ENCODE measurements around the gene YPEL5. TPM values are rescaled to one million over a fixed set of nuclear protein-coding genes. Genes with fewer than 3 reads are reported as not detected.

YPEL5 gene
- total RNA-seq, 1 experiment from 2014 or later = 50.9 TPM

- H3K36me3 ChIP-seq (ENCODE audit: control insufficient read depth, insufficient read depth, low read length) = no peaks in the 10 kb centered on the region
- intact Hi-C loops (cut with micrococcal nuclease; ENCODE audit: unreplicated experiment) = loop anchor here (5.0 kb wide), 1 partner anchor 363 kb away; no protein-coding TSS in a partner anchor
- no peaks in the 10 kb centered on the region for H3K27me3 ChIP-seq (replicated peaks; ENCODE audit: control insufficient read depth, insufficient read depth, low read length)
- H3K9me3 ChIP-seq = no peaks in the 10 kb centered on the region
- ChIA-PET POLR2A (interaction anchor here (0.6 kb wide), 1 partner anchor 15 kb away, joined by 4 read pairs; no protein-coding TSS in a partner anchor), CTCF (interaction anchor here (0.6 to 3.3 kb wide), 4 partner anchors 15 to 562 kb away, joined by 3 to 20 read pairs (median 12); no protein-coding TSS in a partner anchor)
- Mint-ChIP-seq H3K4me3 (ENCODE audit: unreplicated experiment) (peak overlapping the region; percentile 56), H3K9me3 (ENCODE audit: unreplicated experiment) (no peaks in the 10 kb centered on the region), H3K36me3 (ENCODE audit: insufficient read depth, unreplicated experiment) (peaks cover 6% of the 10 kb centered on the region), H3K27me3 (ENCODE audit: insufficient read depth, unreplicated experiment) (no peaks in the 10 kb centered on the region), H3K27ac (ENCODE audit: unreplicated experiment) (peak overlapping the region; percentile 34), H3K4me1 (ENCODE audit: low read depth, unreplicated experiment) (peaks cover 29% of the 10 kb centered on the region)
- no peak for TF ChIP-seq CTCF (IDR thresholded peaks at IDR 0.05; ENCODE audit: insufficient read depth in 1 of 2, low read depth in 1 of 2, low read length in 1 of 2, severe bottlenecking in 1 of 2, unreplicated experiment in 1 of 2)
- H3K4me3 ChIP-seq (ENCODE audit: low read depth, low read length) = no peak overlapping the region
- no TSS peak for BruUV-seq (replicated peaks)
- peaks cover 38% of the 10 kb centered on the region for H3K4me1 ChIP-seq
- peak; percentile 61 to 62 for DNase-seq
These were observed 2.7 kb downstream of the YPEL5 start for GRCh38 chr2:30149513-30149912.

- Histone ChIP-seq H3K4me1 (peaks cover 40% of the 10 kb centered on the region), H3K9me3 (no peaks in the 10 kb centered on the region), H3K27me3 (replicated peaks; ENCODE audit: control insufficient read depth, insufficient read depth, low read length) (no peaks in the 10 kb centered on the region), H3K36me3 (ENCODE audit: control insufficient read depth, insufficient read depth, low read length) (no peaks in the 10 kb centered on the region), H3K4me3 (ENCODE audit: low read depth, low read length) (no peak overlapping the region)
- Mint-ChIP-seq H3K36me3 (ENCODE audit: insufficient read depth, unreplicated experiment) (peaks cover 6% of the 10 kb centered on the region), H3K9me3 (ENCODE audit: unreplicated experiment) (no peaks in the 10 kb centered on the region), H3K4me3 (ENCODE audit: unreplicated experiment) (peak overlapping the region; percentile 56), H3K27ac (ENCODE audit: unreplicated experiment) (no peak overlapping the region), H3K27me3 (ENCODE audit: insufficient read depth, unreplicated experiment) (no peaks in the 10 kb centered on the region), H3K4me1 (ENCODE audit: low read depth, unreplicated experiment) (peaks cover 29% of the 10 kb centered on the region)
- ChIA-PET POLR2A (no interaction called here), CTCF (interaction anchor here (0.6 to 3.3 kb wide), 4 partner anchors 15 to 562 kb away, joined by 3 to 20 read pairs (median 12); no protein-coding TSS in a partner anchor)
- DNase-seq = no peak
- intact Hi-C loops (cut with micrococcal nuclease; ENCODE audit: unreplicated experiment) = loop anchor here (5.0 kb wide), 1 partner anchor 362 kb away; no protein-coding TSS in a partner anchor
- no TSS peak for BruUV-seq (replicated peaks)
- no peak for TF ChIP-seq CTCF (IDR thresholded peaks at IDR 0.05; ENCODE audit: insufficient read depth in 1 of 2, low read depth in 1 of 2, low read length in 1 of 2, severe bottlenecking in 1 of 2, unreplicated experiment in 1 of 2)
These were observed 3.2 kb downstream of the YPEL5 start for GRCh38 chr2:30149976-30150375.

DNA sequence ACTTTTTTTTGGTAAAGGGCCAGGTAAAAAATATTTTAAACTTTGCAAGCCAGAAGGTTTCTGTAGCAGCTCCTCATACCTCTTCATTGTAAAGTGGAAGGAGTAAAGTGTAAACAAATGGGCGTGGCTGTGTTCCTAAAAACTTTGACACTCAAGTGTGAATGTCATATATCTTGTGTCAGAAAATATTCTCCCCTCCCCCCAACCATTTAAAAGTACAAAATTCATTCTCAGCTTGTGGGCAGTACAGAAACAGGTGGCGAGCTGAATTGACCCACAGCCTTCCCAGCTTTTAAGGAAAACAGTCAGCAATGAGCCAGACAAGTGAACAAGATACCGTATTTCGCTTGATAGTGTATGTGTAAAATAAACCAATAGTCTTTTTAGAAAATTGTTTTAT lies 4.0 kb downstream of the YPEL5 start:
- Histone ChIP-seq H3K9me3 (no peaks in the 10 kb centered on the region), H3K36me3 (ENCODE audit: control insufficient read depth, insufficient read depth, low read length) (no peaks in the 10 kb centered on the region), H3K27me3 (replicated peaks; ENCODE audit: control insufficient read depth, insufficient read depth, low read length) (no peaks in the 10 kb centered on the region), H3K4me3 (ENCODE audit: low read depth, low read length) (no peak overlapping the region), H3K4me1 (peaks cover 44% of the 10 kb centered on the region)
- no peak for DNase-seq
- Mint-ChIP-seq H3K27ac (ENCODE audit: unreplicated experiment) (no peak overlapping the region), H3K4me1 (ENCODE audit: low read depth, unreplicated experiment) (peaks cover 29% of the 10 kb centered on the region), H3K27me3 (ENCODE audit: insufficient read depth, unreplicated experiment) (no peaks in the 10 kb centered on the region), H3K4me3 (ENCODE audit: unreplicated experiment) (peak overlapping the region; percentile 10), H3K9me3 (ENCODE audit: unreplicated experiment) (no peaks in the 10 kb centered on the region), H3K36me3 (ENCODE audit: insufficient read depth, unreplicated experiment) (peaks cover 6% of the 10 kb centered on the region)
- intact Hi-C loops (cut with micrococcal nuclease; ENCODE audit: unreplicated experiment) = no loop called here
- no TSS peak for BruUV-seq (replicated peaks)
- ChIA-PET POLR2A (no interaction called here), CTCF (interaction anchor here (2.2 to 3.3 kb wide), 2 partner anchors 14 to 561 kb away, joined by 18 to 20 read pairs; no protein-coding TSS in a partner anchor)
- no peak for TF ChIP-seq CTCF (IDR thresholded peaks at IDR 0.05; ENCODE audit: insufficient read depth in 1 of 2, low read depth in 1 of 2, low read length in 1 of 2, severe bottlenecking in 1 of 2, unreplicated experiment in 1 of 2)

Measured in Caco-2 (cell line).